ENCODE results near the gene CORO7. TPM values are rescaled to one million over a fixed set of nuclear protein-coding genes. Genes with fewer than 3 reads are reported as not detected.

CORO7 gene
- total and polyA plus RNA-seq, 2 donors: 13.7 to 15.6 TPM

DNA sequence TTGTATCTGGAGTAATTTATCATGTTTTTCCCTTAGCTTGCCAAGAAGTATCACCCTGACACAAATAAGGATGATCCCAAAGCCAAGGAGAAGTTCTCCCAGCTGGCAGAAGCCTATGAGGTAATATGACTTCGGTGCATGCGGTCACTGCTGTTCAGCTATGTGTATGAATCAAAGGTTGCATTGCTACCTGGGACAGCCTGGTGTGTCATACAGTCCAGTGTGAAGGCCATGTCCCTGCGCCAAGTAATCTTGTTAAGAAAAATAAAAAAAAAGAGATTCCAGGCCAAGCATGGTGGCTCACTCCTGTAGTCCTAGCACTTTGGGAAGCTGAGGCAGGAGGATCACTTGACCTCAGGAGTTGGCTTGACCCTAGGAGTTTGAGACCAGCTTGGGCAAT, 21.0 kb upstream of the CORO7 start:
- Histone ChIP-seq H3K36me3 (ENCODE audit: insufficient read depth) (peaks cover 3% of the 10 kb centered on the region), H3K27ac (ENCODE audit: low read depth) (no peak overlapping the region), H3K4me1 (ENCODE audit: insufficient read depth) (no peaks in the 10 kb centered on the region), H3K4me3 (ENCODE audit: low read depth, low read length) (no peak overlapping the region)
- 98% methylated on average over 3 of the region's 3 CpGs for WGBS
- DNase-seq (ENCODE audit: extremely low spot score): no peak

DNA sequence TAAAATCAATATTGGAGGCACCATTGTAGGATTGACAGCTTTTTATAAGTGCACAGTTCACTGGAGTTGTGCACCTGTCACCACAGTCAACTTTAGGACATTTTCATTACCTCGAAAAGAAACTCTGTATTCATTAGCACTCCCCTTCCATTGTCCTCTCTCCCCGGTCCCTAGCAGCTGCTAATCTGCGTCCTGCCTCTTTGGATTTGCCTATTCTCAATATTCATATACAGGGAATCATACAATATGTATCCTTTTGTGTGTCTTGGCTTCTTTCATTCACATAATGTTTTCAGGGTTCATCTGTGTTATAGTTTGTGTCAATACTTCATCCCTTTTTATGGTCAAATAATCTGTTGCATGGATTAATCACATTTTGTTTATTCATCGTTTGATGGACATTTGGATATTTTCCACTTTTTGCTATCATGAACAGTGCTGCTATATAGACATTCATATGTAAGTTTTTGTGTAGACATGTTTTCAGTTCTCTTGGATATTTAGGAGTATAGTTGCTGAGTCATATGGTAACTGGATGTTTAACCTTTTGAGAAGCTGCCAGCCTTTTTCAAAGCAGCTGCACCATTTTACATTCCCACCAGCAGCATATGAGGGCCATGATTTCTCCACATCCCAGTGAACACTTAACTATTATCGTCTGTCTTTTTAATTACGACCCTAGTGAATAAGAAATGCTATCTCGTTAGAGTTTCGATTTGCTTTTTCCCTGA, 19.1 kb upstream of the CORO7 start:
- H3K27ac ChIP-seq (ENCODE audit: low read depth): no peak overlapping the region
- DNase-seq (ENCODE audit: extremely low spot score): no peak
- H3K4me3 ChIP-seq (ENCODE audit: low read depth, low read length): no peak overlapping the region
- WGBS: 69% methylated on average over 8 of the region's 8 CpGs
- no peaks in the 10 kb centered on the region for H3K4me1 ChIP-seq (ENCODE audit: insufficient read depth)
- peaks cover 3% of the 10 kb centered on the region for H3K36me3 ChIP-seq (ENCODE audit: insufficient read depth)

DNA sequence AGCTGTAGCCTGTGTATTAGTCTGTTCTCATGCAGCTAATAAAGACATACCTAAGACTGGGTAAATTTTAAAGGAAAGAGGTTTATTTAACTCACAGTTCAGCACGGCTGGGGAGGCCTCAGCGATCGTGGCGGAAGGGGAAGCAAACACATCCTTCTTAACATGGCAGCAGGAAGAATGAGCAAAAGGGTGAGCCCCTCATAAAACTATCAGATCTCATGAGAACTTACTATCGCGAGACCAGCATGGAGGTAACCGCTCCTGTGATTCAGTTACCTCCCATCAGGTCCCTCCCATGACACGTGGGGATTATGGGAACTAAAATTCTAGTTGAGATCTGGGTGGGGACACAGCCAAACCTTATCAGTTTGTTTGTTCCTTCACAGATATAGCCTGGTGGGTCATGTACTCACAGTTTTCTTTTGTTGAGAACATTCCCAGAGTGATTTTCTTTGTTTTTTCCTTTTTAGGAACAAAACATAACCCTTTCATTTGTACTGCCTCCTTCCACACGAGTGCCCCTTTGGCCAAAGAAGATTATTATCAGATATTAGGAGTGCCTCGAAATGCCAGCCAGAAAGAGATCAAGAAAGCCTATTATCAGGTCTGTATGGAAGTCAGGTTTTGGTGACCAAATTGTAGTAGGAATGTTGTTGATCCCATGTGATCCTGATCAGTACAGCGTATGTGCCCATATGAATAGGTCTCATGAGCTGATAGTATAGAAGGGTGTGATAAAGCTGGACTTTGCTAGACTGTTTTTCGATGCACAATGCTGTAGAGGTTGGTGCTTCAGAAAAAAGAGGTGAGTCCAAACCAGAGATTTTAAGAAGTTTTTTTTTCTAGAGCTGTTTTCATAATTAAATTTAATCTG, 17.8 kb upstream of the CORO7 start:
- peaks cover 3% of the 10 kb centered on the region for H3K36me3 ChIP-seq (ENCODE audit: insufficient read depth)
- H3K27ac ChIP-seq (ENCODE audit: low read depth): no peak overlapping the region
- WGBS: 79% methylated on average over 12 of the region's 12 CpGs

DNA sequence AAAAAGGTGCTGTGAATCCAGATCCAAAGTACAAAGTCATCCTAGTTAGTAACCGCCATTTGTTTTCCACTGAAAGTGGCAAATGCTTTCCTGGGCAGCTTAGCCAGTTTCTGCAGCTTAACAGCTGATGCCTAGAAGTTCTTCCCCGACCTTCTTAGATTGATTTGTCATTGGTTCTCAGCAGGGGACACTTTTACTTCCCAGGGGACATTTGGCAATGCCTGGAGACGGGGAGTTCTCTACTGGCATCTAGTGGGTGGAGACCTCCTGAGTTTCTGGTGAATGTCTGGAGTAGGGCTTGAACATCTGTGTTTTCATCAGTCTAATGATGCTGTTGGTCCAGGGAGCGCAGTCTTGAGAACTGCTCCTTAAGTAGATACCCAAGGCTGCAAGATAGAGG, 16.8 kb upstream of the CORO7 start:
- Histone ChIP-seq H3K27ac (ENCODE audit: low read depth) (no peak overlapping the region), H3K4me1 (ENCODE audit: insufficient read depth) (no peaks in the 10 kb centered on the region), H3K4me3 (ENCODE audit: low read depth, low read length) (no peak overlapping the region), H3K36me3 (ENCODE audit: insufficient read depth) (peaks cover 3% of the 10 kb centered on the region)
- 91% methylated on average over 4 of the region's 4 CpGs for WGBS
- DNase-seq (ENCODE audit: extremely low spot score): no peak

More for the DNA sequence above, 17.8 kb upstream of the CORO7 start:
- no peak overlapping the region for H3K4me3 ChIP-seq (ENCODE audit: low read depth, low read length)
- no peak for DNase-seq (ENCODE audit: extremely low spot score)
- no peaks in the 10 kb centered on the region for H3K4me1 ChIP-seq (ENCODE audit: insufficient read depth)

DNA sequence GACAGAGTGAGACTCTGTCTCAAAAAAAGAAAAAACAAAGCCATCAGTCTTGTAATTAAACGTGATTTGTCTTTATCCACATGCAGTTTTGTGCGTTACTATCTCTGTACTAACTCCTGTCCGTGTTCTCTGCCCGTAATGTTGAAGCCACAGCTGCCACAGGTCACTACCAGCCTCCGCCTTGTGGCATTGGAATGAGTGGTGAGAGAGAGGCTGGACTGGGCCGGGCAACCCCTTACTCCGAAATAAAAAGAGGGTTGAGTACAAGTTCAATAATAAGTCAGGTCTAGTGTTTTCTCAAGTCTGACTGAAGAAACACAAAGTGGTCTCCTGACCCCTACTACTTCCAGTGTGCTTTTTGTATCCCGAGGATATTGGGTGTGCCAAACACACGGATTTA, 14.6 kb upstream of the CORO7 start:
- Histone ChIP-seq H3K27ac (ENCODE audit: low read depth) (no peak overlapping the region), H3K4me1 (ENCODE audit: insufficient read depth) (no peaks in the 10 kb centered on the region), H3K4me3 (ENCODE audit: low read depth, low read length) (no peak overlapping the region), H3K36me3 (ENCODE audit: insufficient read depth) (peaks cover 3% of the 10 kb centered on the region)
- DNase-seq (ENCODE audit: extremely low spot score): no peak
- 92% methylated on average over 9 of the region's 9 CpGs for WGBS

DNA sequence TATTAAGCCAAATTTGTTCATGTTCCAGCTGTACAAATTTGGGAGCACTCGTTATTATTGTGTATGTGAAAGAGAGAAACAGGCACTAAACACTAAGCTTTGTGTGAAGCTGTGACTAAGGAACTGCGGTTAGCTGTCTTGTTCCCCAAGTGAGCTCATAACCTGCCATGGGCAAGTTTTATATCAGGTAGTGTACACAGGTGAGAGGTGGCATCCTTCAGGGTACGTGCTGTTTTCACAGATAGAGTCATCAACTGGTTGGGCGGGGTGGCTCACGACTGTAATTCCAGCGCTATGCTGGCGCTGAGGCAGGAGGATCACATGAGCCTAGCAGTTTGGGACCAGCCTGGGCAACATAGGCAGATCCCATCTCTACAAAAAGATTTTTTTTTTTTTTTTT, 12.1 kb upstream of the CORO7 start:
- Histone ChIP-seq H3K36me3 (ENCODE audit: insufficient read depth) (no peaks in the 10 kb centered on the region), H3K4me3 (ENCODE audit: low read depth, low read length) (no peak overlapping the region), H3K4me1 (ENCODE audit: insufficient read depth) (no peaks in the 10 kb centered on the region), H3K27ac (ENCODE audit: low read depth) (no peak overlapping the region)
- no peak for DNase-seq (ENCODE audit: extremely low spot score)
- WGBS: 91% methylated on average over 7 of the region's 7 CpGs

DNA sequence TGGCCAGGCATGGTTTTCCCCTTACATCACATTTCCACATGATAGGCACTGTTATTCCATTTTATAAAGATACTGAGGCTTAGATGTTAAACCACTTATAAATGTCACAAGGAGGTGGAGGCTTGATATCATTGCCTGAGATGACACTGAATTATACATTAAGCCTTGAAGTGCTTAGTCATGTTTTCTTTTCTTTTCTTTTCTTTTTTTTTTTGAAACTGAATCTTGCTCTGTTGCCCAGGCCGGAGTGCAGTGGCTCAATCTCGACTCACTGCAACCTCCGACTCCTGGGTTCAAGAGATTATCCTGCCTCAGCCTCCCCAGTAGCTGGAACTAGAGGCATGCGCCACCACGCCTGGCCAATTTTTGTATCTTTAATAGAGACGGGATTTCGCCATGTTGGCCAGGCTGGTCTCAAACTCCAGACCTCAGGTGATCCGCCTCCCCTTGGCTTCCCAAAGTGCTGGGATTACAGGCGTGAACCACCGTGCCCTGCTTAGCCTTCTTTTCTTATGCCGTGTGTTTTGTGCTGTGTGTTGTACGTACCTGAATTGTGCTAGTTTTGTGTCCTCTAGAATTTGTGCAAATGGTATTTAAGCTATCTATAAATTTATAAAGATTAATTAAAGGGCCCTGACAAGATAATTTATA, 10.5 kb upstream of the CORO7 start:
- WGBS: 88% methylated on average over 12 of the region's 12 CpGs
- H3K27ac ChIP-seq (ENCODE audit: low read depth): peak overlapping the region; percentile 25
- H3K4me3 ChIP-seq (ENCODE audit: low read depth, low read length): peak overlapping the region; percentile 73
- no peak for DNase-seq (ENCODE audit: extremely low spot score)
- no peaks in the 10 kb centered on the region for H3K4me1 ChIP-seq (ENCODE audit: insufficient read depth)
- H3K36me3 ChIP-seq (ENCODE audit: insufficient read depth): no peaks in the 10 kb centered on the region

DNA sequence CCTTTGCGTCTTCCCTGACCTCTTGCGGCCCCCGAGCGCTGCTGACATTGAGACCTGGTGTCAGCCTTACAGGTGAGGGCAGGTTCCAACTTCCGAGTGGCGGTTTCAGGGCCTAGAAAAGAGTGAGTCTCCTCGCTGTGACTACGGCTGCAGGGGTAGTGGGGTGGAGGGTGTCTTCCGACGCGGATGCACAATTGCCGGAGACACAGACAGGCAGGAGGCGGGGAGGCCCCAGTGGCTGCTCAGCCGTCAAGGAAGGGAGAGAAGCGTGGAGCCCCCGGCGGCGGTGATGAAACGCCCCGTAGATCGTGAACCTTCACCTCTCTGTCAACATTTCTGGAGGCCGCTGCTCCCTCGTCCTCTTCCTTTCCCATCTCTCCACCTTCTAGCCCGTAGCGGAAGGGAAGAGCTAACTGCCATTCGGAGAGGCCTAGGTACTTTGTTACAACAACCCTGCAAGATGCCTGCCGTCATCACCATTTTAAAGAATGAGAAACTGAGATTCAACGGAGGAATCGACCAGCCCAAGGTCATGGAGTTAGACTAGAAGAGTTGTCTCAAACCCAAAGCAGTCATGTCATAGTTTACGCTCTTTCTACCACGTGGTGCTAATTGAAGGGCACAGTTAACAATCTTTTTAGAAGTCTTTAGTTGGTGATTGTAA, 9.8 kb upstream of the CORO7 start:
- Histone ChIP-seq H3K4me3 (ENCODE audit: low read depth, low read length) (peak overlapping the region; percentile 73), H3K27ac (ENCODE audit: low read depth) (peak overlapping the region; percentile 25), H3K4me1 (ENCODE audit: insufficient read depth) (no peaks in the 10 kb centered on the region), H3K36me3 (ENCODE audit: insufficient read depth) (no peaks in the 10 kb centered on the region)
- WGBS: 3% methylated on average over 31 of the region's 31 CpGs
- DNase-seq (ENCODE audit: extremely low spot score): no peak

DNA sequence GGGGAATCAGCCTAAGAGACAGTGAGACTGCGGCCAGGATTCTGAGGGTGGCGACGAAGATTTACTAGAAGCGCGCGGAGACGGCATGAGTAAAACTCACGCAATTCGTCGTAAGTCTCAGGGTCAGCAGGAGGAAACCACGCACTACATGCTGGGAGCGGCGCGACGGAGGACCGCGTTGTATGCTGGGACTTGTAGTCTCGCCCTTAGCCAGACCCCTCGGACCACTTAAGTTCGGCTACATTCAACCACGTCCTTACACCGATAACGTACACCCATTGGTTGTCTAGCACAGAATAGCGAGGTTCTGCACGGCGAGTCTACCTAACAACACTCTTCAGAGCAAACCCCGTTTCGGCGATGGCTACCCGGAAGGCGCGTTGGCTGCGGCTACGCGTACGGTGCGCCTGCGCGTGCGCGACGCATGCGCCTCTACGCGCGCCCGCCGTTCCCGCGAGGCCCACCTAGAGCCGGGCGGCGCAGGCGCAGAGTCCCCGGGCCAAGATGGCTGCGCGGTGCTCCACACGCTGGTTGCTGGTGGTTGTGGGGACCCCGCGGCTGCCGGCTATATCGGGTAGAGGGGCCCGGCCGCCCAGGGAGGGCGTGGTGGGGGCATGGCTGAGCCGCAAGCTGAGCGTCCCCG, 9.1 kb upstream of the CORO7 start, which contains the start of gene DNAJA3:
TSS of gene DNAJA3 (plus strand) at position 491 of the 643 bp plus-strand sequence. CDS start at position 505, 14 bp downstream.
- WGBS: under 1% methylated on average over 68 of the region's 68 CpGs
- peak; percentile 87 for DNase-seq (ENCODE audit: extremely low spot score)

DNA sequence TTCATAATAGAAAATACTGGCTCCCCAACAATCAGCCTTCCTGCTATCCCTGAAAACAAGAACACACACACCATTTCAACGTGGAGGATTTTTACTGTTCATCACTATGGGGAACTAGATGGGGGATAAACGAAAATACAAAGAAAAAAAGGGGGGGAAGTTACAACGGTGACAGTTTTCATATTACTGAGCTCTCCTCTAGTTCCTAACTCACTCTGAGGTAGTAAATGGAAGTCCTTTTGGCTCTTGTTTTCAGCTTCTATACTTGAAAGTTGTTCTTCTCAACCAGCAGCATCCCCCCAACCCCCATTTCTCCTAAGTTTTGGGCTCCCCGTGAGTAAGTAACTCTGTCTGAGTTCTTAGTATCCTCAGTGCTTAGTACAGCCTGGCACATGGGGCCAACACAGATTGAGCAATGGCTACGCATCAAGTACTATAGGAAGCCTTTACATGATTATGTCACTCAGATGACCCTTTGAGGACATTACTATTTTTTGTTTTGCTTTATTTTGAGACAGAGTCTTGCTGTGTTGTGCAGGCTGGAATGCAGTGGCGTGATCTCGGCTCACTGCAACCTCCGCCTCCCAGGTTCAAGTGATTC, 4.2 kb upstream of the CORO7 start:
- DNase-seq (ENCODE audit: extremely low spot score): no peak
- WGBS: 76% methylated on average over 8 of the region's 8 CpGs
- Histone ChIP-seq H3K4me3 (ENCODE audit: low read depth, low read length) (no peak overlapping the region), H3K4me1 (ENCODE audit: insufficient read depth) (no peaks in the 10 kb centered on the region), H3K27ac (ENCODE audit: low read depth) (no peak overlapping the region), H3K36me3 (ENCODE audit: insufficient read depth) (no peaks in the 10 kb centered on the region)

More for the DNA sequence above, 9.1 kb upstream of the CORO7 start, which contains the start of gene DNAJA3:
- H3K36me3 ChIP-seq (ENCODE audit: insufficient read depth): no peaks in the 10 kb centered on the region
- peak within 1 kb of the TSS; percentile 92 for H3K27ac ChIP-seq (ENCODE audit: low read depth)
- H3K4me3 ChIP-seq (ENCODE audit: low read depth, low read length): peak within 1 kb of the TSS; percentile 73
- H3K4me1 ChIP-seq (ENCODE audit: insufficient read depth): no peaks in the 10 kb centered on the region

DNA sequence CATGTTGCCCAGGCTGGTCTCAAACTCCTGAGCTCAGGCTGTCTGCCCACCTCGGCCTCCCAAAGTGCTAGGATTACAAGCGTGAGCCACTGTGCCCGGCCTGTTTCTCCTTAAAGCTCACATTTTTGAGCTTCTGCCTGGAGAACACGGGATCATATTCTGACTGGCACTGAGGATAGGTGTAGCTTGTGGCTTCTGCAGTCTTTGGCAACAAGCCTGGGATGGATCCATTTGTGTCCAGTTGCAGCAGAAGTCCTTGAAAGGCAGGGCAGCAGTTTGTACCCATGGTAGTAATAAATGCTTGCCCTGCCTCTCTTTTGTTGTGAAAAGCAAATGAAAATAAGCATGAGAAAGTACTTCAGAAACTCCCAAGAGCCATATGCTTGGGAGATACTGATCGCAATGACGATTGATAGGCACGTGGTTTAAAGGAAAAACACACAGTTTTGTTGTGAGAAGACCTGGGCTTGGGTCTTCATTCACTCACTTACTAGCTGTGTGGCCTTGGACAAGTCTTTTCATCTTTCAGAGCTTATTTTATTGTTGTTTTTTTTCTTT, 3.1 kb upstream of the CORO7 start:
- 75% methylated on average over 7 of the region's 7 CpGs for WGBS

DNA sequence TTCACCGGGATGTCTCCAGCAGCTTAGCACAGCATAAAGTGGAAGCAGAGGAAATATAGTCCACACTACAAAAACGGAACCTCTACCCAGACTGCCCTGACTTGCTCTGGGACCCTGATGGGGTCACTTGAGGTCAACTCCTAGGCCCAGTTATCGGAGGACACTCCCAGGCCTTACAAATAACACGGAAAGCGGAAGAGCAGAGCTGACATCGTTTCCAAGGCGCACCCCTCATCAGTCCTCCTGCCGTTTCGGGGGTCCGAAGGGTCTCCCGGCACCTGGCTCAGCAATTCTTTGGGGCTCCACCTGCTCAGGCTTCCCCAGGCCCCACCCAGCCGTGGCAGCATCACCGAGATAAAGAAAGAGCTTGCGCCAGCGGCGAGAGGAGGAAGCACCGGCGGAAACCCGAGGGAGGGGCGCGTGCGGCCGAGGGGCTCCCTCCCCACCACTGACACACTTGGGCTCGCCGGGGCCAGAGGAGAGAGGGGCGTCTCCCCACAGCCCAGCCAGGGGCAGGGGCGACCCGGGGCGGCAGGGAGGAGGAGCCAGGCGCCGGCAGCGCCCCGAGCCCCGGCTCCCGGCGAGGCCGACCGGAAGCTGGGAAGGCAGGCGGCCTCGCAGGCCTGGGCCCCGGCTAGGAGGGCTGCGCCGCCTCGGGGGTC, 727 bp downstream of the CORO7 start:
- 3% methylated on average over 44 of the region's 44 CpGs for WGBS
- H3K4me3 ChIP-seq (ENCODE audit: low read depth, low read length): peak overlapping the region; percentile 84
- no peak for DNase-seq (ENCODE audit: extremely low spot score)
- H3K36me3 ChIP-seq (ENCODE audit: insufficient read depth): no peaks in the 10 kb centered on the region
- no peaks in the 10 kb centered on the region for H3K4me1 ChIP-seq (ENCODE audit: insufficient read depth)
- peak overlapping the region; percentile 60 for H3K27ac ChIP-seq (ENCODE audit: low read depth)

More for the DNA sequence above, 3.1 kb upstream of the CORO7 start:
- H3K27ac ChIP-seq (ENCODE audit: low read depth): no peak overlapping the region
- DNase-seq (ENCODE audit: extremely low spot score): no peak
- no peak overlapping the region for H3K4me3 ChIP-seq (ENCODE audit: low read depth, low read length)
- no peaks in the 10 kb centered on the region for H3K4me1 ChIP-seq (ENCODE audit: insufficient read depth)
- H3K36me3 ChIP-seq (ENCODE audit: insufficient read depth): no peaks in the 10 kb centered on the region

All from urinary bladder (tissue), 4 donors.